H9 (cell line): ENCODE measurements around the gene TRIOBP. TPM values are rescaled to one million over a fixed set of nuclear protein-coding genes. Genes with fewer than 3 reads are reported as not detected.

Source experiments
- DNase-seq: peaks from one replicate; pipeline ENCODE4 v3.0.0-alpha.2; 2017
- H2AFZ ChIP-seq: one replicate; pipeline ENCODE4 v1.6.1; 2013; ENCODE audit warnings: mild to moderate bottlenecking, low read length, control low read depth, moderate library complexity
- H2AK5ac ChIP-seq: 2 replicates; pipeline ENCODE4 v1.6.1; 2013; ENCODE audit warnings: low read length, control low read depth, mixed read lengths; ENCODE audit not compliant: insufficient read length
- H2BK120ac ChIP-seq: one replicate; pipeline ENCODE4 v1.6.1; 2013; ENCODE audit warnings: low read depth, mild to moderate bottlenecking, low read length, control low read depth, inconsistent platforms; ENCODE audit not compliant: poor library complexity, severe bottlenecking
- H2BK12ac ChIP-seq: 2 replicates; pipeline ENCODE4 v1.6.1; 2013; ENCODE audit warnings: low read length, control low read depth, mixed read lengths, low read depth; ENCODE audit not compliant: insufficient read length
- H2BK15ac ChIP-seq: 2 replicates; pipeline ENCODE4 v1.6.1; 2013; ENCODE audit warnings: low read depth, low read length, control low read depth
- H2BK20ac ChIP-seq: one replicate; pipeline ENCODE4 v1.6.1; 2013; ENCODE audit warnings: low read depth, mild to moderate bottlenecking, low read length, control low read depth, inconsistent platforms; ENCODE audit not compliant: poor library complexity, severe bottlenecking
- H2BK5ac ChIP-seq: 2 replicates; pipeline ENCODE4 v1.6.1; 2013; ENCODE audit warnings: low read length, control low read depth, mixed read lengths; ENCODE audit not compliant: insufficient read length
- H3K14ac ChIP-seq: 2 replicates; pipeline ENCODE4 v1.6.1; 2013; ENCODE audit warnings: low read length, control low read depth; ENCODE audit not compliant: insufficient read depth
- H3K18ac ChIP-seq: 2 replicates; pipeline ENCODE4 v1.6.1; 2013; ENCODE audit warnings: low read depth, mild to moderate bottlenecking, mixed read lengths, low read length, control low read depth; ENCODE audit not compliant: insufficient read length
- H3K23ac ChIP-seq: 2 replicates; pipeline ENCODE4 v1.6.1; 2013; ENCODE audit warnings: low read length, control low read depth, mixed read lengths, low read depth; ENCODE audit not compliant: insufficient read length
- H3K23me2 ChIP-seq: 2 replicates; pipeline ENCODE4 v1.6.1; 2013; ENCODE audit warnings: low read depth, mild to moderate bottlenecking, mixed read lengths, low read length, control low read depth; ENCODE audit not compliant: insufficient read length, poor library complexity, severe bottlenecking
- H3K27ac ChIP-seq: 2 replicates; pipeline ENCODE4 v1.5.1; 2013; ENCODE audit warnings: low read length, control low read depth, mixed read lengths, low read depth; ENCODE audit not compliant: insufficient read length
- H3K27me3 ChIP-seq: 2 replicates; pipeline ENCODE4 v1.6.1; 2013; ENCODE audit warnings: low read length, control low read depth, inconsistent platforms; ENCODE audit not compliant: insufficient read depth
- H3K4ac ChIP-seq: 2 replicates; pipeline ENCODE4 v1.6.1; 2013; ENCODE audit warnings: low read depth, mild to moderate bottlenecking, control low read depth, inconsistent platforms, low read length, moderate library complexity
- H3K4me1 ChIP-seq: 2 replicates; pipeline ENCODE4 v1.6.1; 2013; ENCODE audit warnings: low read length, control low read depth, inconsistent platforms; ENCODE audit not compliant: insufficient read depth
- H3K4me2 ChIP-seq: 2 replicates; pipeline ENCODE4 v1.6.1; 2013; ENCODE audit warnings: low read length, control low read depth, mixed read lengths; ENCODE audit not compliant: insufficient read length, insufficient read depth
- H3K56ac ChIP-seq: 2 replicates; pipeline ENCODE4 v1.6.1; 2013; ENCODE audit warnings: low read depth, mild to moderate bottlenecking, mixed read lengths, low read length, control low read depth; ENCODE audit not compliant: insufficient read length
- H3K79me1 ChIP-seq: 2 replicates; pipeline ENCODE4 v1.6.1; 2013; ENCODE audit warnings: low read depth, mild to moderate bottlenecking, moderate library complexity, low read length, control low read depth, inconsistent platforms; ENCODE audit not compliant: insufficient read depth, poor library complexity, severe bottlenecking
- H3K79me2 ChIP-seq: 2 replicates; pipeline ENCODE4 v1.6.1; 2013; ENCODE audit warnings: low read length, control low read depth, inconsistent platforms; ENCODE audit not compliant: insufficient read depth
- H3K9ac ChIP-seq: 2 replicates; pipeline ENCODE4 v1.6.1; 2013; ENCODE audit warnings: low read length, control low read depth, mixed read lengths; ENCODE audit not compliant: insufficient read length; ENCODE audit errors: extremely low read depth
- H3K9me3 ChIP-seq: one replicate; pipeline ENCODE4 v1.6.1; 2013; ENCODE audit warnings: low read depth, low read length, inconsistent platforms; ENCODE audit not compliant: control insufficient read depth
- H3T11ph ChIP-seq: one replicate; pipeline ENCODE4 v1.6.1; 2013; ENCODE audit warnings: mild to moderate bottlenecking, low read length, control low read depth, inconsistent platforms
- H4K20me1 ChIP-seq: one replicate; pipeline ENCODE4 v1.6.1; 2013; ENCODE audit not compliant: control insufficient read depth, insufficient read length, insufficient read depth
- H4K5ac ChIP-seq: 2 replicates; pipeline ENCODE4 v1.6.1; 2013; ENCODE audit warnings: low read depth, mild to moderate bottlenecking, mixed read lengths, low read length, control low read depth; ENCODE audit not compliant: insufficient read length
- H4K8ac ChIP-seq: replicated peaks from 2 replicates; pipeline ENCODE4 v1.6.1; 2013; ENCODE audit warnings: low read length, control low read depth, mixed read lengths, low read depth; ENCODE audit not compliant: insufficient read length
- H4K91ac ChIP-seq: 2 replicates; pipeline ENCODE4 v1.6.1; 2013; ENCODE audit warnings: low read depth, mild to moderate bottlenecking, moderate library complexity, mixed read lengths, low read length, control low read depth; ENCODE audit not compliant: insufficient read length
- H3K27ac Mint-ChIP-seq, 3 experiments: 2 replicates in 2 of 3; 3 replicates in 1 of 3; pipeline ENCODE4 v1.8.0; 2020 to 2021; ENCODE audit warnings: mixed read lengths in 3 of 3, mild to moderate bottlenecking in 1 of 3, moderate library complexity in 1 of 3
- H3K27me3 Mint-ChIP-seq: 2 replicates; pipeline ENCODE4 v1.8.0; 2021; ENCODE audit warnings: low read depth, mild to moderate bottlenecking, moderate library complexity, mixed read lengths
- H3K36me3 Mint-ChIP-seq, 3 experiments: 2 replicates in 2 of 3; 3 replicates in 1 of 3; pipeline ENCODE4 v1.8.0; 2020 to 2021; ENCODE audit warnings: low read depth in 3 of 3, mixed read lengths in 3 of 3; ENCODE audit not compliant: insufficient read depth in 1 of 3
- H3K4me1 Mint-ChIP-seq, 2 experiments: 2 replicates each; pipeline ENCODE4 v1.8.0; 2020; ENCODE audit warnings: mixed read lengths in 2 of 2
- H3K4me3 Mint-ChIP-seq, 2 experiments: 2 replicates in 1 of 2; 3 replicates in 1 of 2; pipeline ENCODE4 v1.8.0; 2020 to 2021; ENCODE audit warnings: mild to moderate bottlenecking in 2 of 2, mixed read lengths in 2 of 2, moderate library complexity in 1 of 2
- H3K9me3 Mint-ChIP-seq, 2 experiments: 2 replicates in 1 of 2; 3 replicates in 1 of 2; pipeline ENCODE4 v1.8.0; 2020; ENCODE audit warnings: mild to moderate bottlenecking in 2 of 2, mixed read lengths in 2 of 2, moderate library complexity in 1 of 2
- CTCF ChIP-seq: fragments of 200-600 bp; sonication (generic); conservative IDR thresholded peaks from 3 replicates; pipeline ENCODE4 v1.8.0; 2021; ENCODE audit warnings: antibody characterized with exemption, mild to moderate bottlenecking
- WGBS: extraction: QIAGEN DNeasy Blood & Tissue Kit; methylation state at CpG from one replicate; pipeline ENCODE4 v1.1.7; 2013; ENCODE audit warnings: missing lambda C conversion rate, low lambda C conversion rate, mixed read lengths; ENCODE audit not compliant: insufficient read length; ENCODE audit errors: extremely low coverage; 5-methylcytosine and 5-hydroxymethylcytosine counted together
- total RNA-seq: library from RNA; stranded (reverse); gene quantifications from 2 replicates; pipeline ENCODE4 v1.2.1, GENCODE V29; 2021

Gene TRIOBP
- total RNA-seq, 1 experiment from 2014 or later = 52.7 TPM

GRCh38 chr22:37809672-37810333 lies 113.0 kb downstream of the TRIOBP start:
- no CpG with 5 or more reads among the region's 5 CpGs for WGBS
- no peak overlapping the region for H3K9ac ChIP-seq
- no peak overlapping the region for H3K14ac ChIP-seq
- peaks cover 2% of the 10 kb centered on the region; the same call in 1 of the 2 replicates for H3K79me2 ChIP-seq
- H3K4me1 ChIP-seq = no peaks in the 10 kb centered on the region
- H4K5ac ChIP-seq = no peak overlapping the region
- no peak overlapping the region for H3K4me2 ChIP-seq
- Mint-ChIP-seq H3K36me3 (peaks cover 4 to 12% (median 9%) of the 10 kb centered on the region in 3 experiments; a peak in 6 of 7 replicates), H3K9me3 (peaks cover 0 to 4% of the 10 kb centered on the region in 2 experiments; a peak in 1 of 5 replicates), H3K4me3 (no peak overlapping the region; a peak in 2 of 5 replicates), H3K4me1 (peaks cover 20 to 23% of the 10 kb centered on the region in 2 experiments), H3K27ac (no peak overlapping the region), H3K27me3 (peaks cover 23% of the 10 kb centered on the region)
- no peak overlapping the region for H2BK20ac ChIP-seq
- H2BK12ac ChIP-seq = no peak overlapping the region
- H3K79me1 ChIP-seq = peaks cover 2% of the 10 kb centered on the region
- peaks cover 6% of the 10 kb centered on the region; the same call in 1 of the 2 replicates for H3K27me3 ChIP-seq
- H3K4ac ChIP-seq = no peak overlapping the region
- no peak overlapping the region for H3K27ac ChIP-seq
- no peak overlapping the region for H2BK5ac ChIP-seq
- no peaks in the 10 kb centered on the region for H4K20me1 ChIP-seq
- H3K9me3 ChIP-seq = no peaks in the 10 kb centered on the region
- H2AFZ ChIP-seq = no peak overlapping the region
- TF ChIP-seq CTCF = no peak
- no peak overlapping the region for H4K91ac ChIP-seq
- H3K18ac ChIP-seq = no peak overlapping the region
- H3K23me2 ChIP-seq = peaks cover 24% of the 10 kb centered on the region
- H3T11ph ChIP-seq = no peak overlapping the region
- H2BK15ac ChIP-seq = no peak overlapping the region
- H2BK120ac ChIP-seq = no peak overlapping the region
- H4K8ac ChIP-seq = no peak overlapping the region
- no peak overlapping the region for H3K56ac ChIP-seq
- DNase-seq = peak; percentile 20
- H2AK5ac ChIP-seq = no peak overlapping the region
- H3K23ac ChIP-seq = no peak overlapping the region
